GM12878 (cell line): ENCODE measurements around the gene NPW. TPM values are rescaled to one million over a fixed set of nuclear protein-coding genes. Genes with fewer than 3 reads are reported as not detected.

Source experiments
- ATAC-seq: fragments of 200-7000 bp; cut with Tn5 transposase; 3 replicates; pipeline ENCODE4 v1.9.1; 2020; ENCODE audit warnings: mild to moderate bottlenecking, moderate library complexity
- Bru-seq: library from RNA; stranded (reverse); fragments of 400-500 nt; gene quantifications from one replicate; lab custom pipeline; 2021; lab: Mats Ljungman, UMichigan
- BruChase-seq, 2 experiments: library from RNA; stranded (reverse); fragments of 400-500 nt; gene quantifications; one replicate each; lab custom pipeline; 2021; lab: Mats Ljungman, UMichigan
- BruUV-seq: library from RNA; stranded (reverse); fragments of 400-500 nt; replicated peaks from 2 replicates; lab custom pipeline; 2021; lab: Mats Ljungman, UMichigan
- CTCF ChIA-PET: fragments of 300-600 bp; sonication (Branson Sonifier 250); formaldehyde crosslinking; extraction: SDS; loops from one replicate; lab custom pipeline; 2021; ENCODE audit warnings: inconsistent platforms; lab: Yijun Ruan, JAX
- POLR2A ChIA-PET: fragments of 350-600 bp; formaldehyde crosslinking; extraction: SDS; loops from one replicate; lab custom pipeline; 2021; ENCODE audit warnings: inconsistent platforms; lab: Charles Lee
- RAD21 ChIA-PET: fragments of 300-600 bp; sonication (Branson Sonifier 250); formaldehyde crosslinking; loops from one replicate; lab custom pipeline; 2023; ENCODE audit warnings: antibody characterized with exemption; ENCODE audit not compliant: unreplicated experiment; lab: Charles Lee
- SMC1A ChIA-PET: fragments of 300-600 bp; sonication (Branson Sonifier 250); formaldehyde crosslinking; loops from one replicate; lab custom pipeline; 2023; ENCODE audit not compliant: unreplicated experiment, uncharacterized antibody; lab: Charles Lee
- DNase-seq: peaks from one replicate; pipeline ENCODE4 v3.0.0-alpha.2; 2011; ENCODE audit warnings: low read depth, low spot score
- FAIRE-seq: peaks from 3 replicates; lab custom pipeline; 2011; peaks lifted over from hg19 to GRCh38; lab: Jason Lieb, UNC
- H2AFZ ChIP-seq: 2 replicates; pipeline ENCODE4 v1.6.0; 2011; ENCODE audit warnings: low read depth, low read length, control low read depth; ENCODE audit not compliant: control insufficient read depth
- H3K27ac ChIP-seq: 2 replicates; pipeline ENCODE4 v1.5.1; 2011; ENCODE audit warnings: control low read depth; ENCODE audit not compliant: control insufficient read depth, insufficient read depth
- H3K27me3 ChIP-seq, 2 experiments: replicated peaks in 1 of 2; 2 replicates each; pipeline versions ENCODE4 v1.6.0 to v1.6.1; 2011; ENCODE audit warnings: low read length in 1 of 2; ENCODE audit not compliant: control insufficient read depth in 2 of 2, insufficient read depth in 2 of 2
- H3K36me3 ChIP-seq, 2 experiments: 2 replicates each; pipeline ENCODE4 v1.5.1; 2011; ENCODE audit warnings: low read length in 1 of 2; ENCODE audit not compliant: control insufficient read depth in 2 of 2, insufficient read depth in 2 of 2
- H3K4me1 ChIP-seq: 2 replicates; pipeline ENCODE4 v1.6.1; 2011; ENCODE audit warnings: mild to moderate bottlenecking, low read length, moderate library complexity, mixed read lengths; ENCODE audit not compliant: control insufficient read depth, insufficient read depth
- H3K4me2 ChIP-seq: 2 replicates; pipeline ENCODE4 v1.6.0; 2011; ENCODE audit warnings: control low read depth; ENCODE audit not compliant: control insufficient read depth, insufficient read depth
- H3K4me3 ChIP-seq: fragments of 200-600 bp; sonication (generic); 2 replicates; pipeline ENCODE4 v1.5.1; 2016
- H3K79me2 ChIP-seq: 2 replicates; pipeline ENCODE4 v1.6.0; 2011; ENCODE audit warnings: low read length; ENCODE audit not compliant: control insufficient read depth, insufficient read depth
- H3K9ac ChIP-seq: 2 replicates; pipeline ENCODE4 v1.8.0; 2011; ENCODE audit warnings: low read length, control low read depth, mixed read lengths; ENCODE audit not compliant: control insufficient read depth, insufficient read depth
- H3K9me3 ChIP-seq: replicated peaks from 3 replicates; pipeline ENCODE4 v1.5.1; 2011; ENCODE audit warnings: mild to moderate bottlenecking, low read length; ENCODE audit not compliant: control insufficient read depth, insufficient read depth
- H4K20me1 ChIP-seq: 2 replicates; pipeline ENCODE4 v1.6.0; 2011; ENCODE audit not compliant: control insufficient read depth, insufficient read depth
- BMI1 ChIP-seq: fragments of 450-650 bp; IDR thresholded peaks from 2 replicates; pipeline ENCODE4 v1.6.1; 2016; ENCODE audit warnings: mild to moderate bottlenecking, moderate library complexity, borderline replicate concordance
- EGR1 ChIP-seq, 2 experiments: IDR thresholded peaks; 1 replicate in 1 of 2; 2 replicates in 1 of 2; pipeline ENCODE4 v1.6.1; 2011 to 2012; ENCODE audit warnings: low read depth in 2 of 2, low read length in 2 of 2, borderline replicate concordance in 1 of 2, mild to moderate bottlenecking in 1 of 2, moderate library complexity in 1 of 2
- WGBS: methylation state at CpG from one replicate; pipeline ENCODE4 v1.1.6; 2016; ENCODE audit warnings: low lambda C conversion rate; ENCODE audit not compliant: insufficient replicate concordance, insufficient coverage; ENCODE audit errors: missing lambda C conversion rate; 5-methylcytosine and 5-hydroxymethylcytosine counted together
- in situ Hi-C: fragments of 300-500 bp; cut with MboI; formaldehyde crosslinking; loops from 9 replicates; pipeline ENCODE4 v1.14.3; 2018; ENCODE audit warnings: mixed read lengths
- intact Hi-C: fragments of 100-400 bp; cut with micrococcal nuclease; formaldehyde crosslinking; loops from one replicate; pipeline ENCODE4 v1.14.2; 2022; ENCODE audit not compliant: unreplicated experiment
- long read RNA-seq, 2 experiments: library from polyadenylated mRNA; unstranded; transcript quantifications; one replicate each; pipeline ENCODE4 v2.0.0, GENCODE V29; 2019 to 2020
- polyA minus RNA-seq, 3 experiments: library from RNA; depleted of rRNA, polyadenylated mRNA; stranded (reverse); fragments of >200 nt; gene quantifications; 2 replicates each; pipeline ENCODE4 v1.2.3, GENCODE V29; 2011
- polyA plus RNA-seq, 11 experiments: library from polyadenylated mRNA; depleted of rRNA in 4 of 11; unstranded in 6 of 11; stranded (reverse) in 5 of 11; fragments of >200 nt; fragmentation: Nextera tagmentation in 4 of 11; fragmentation: Illumina TruSeq in 1 of 11; extraction: Ambion mirVana in 4 of 11; extraction: Trizol in 1 of 11; gene quantifications; 1 replicate in 1 of 11; 2 replicates in 10 of 11; pipeline versions ENCODE4 v1.2.1 to v1.2.3, GENCODE V29; 2011 to 2016; ENCODE audit warnings: inconsistent platforms in 2 of 11, missing spikeins in 2 of 11, low read depth in 1 of 11
- total RNA-seq, 4 experiments: library from RNA; depleted of rRNA in 3 of 4; stranded (reverse); fragments of >200 nt in 3 of 4; fragmentation: Illumina TruSeq in 1 of 4; extraction: Trizol in 1 of 4; gene quantifications; 2 replicates each; pipeline versions ENCODE4 v1.2.1 to v1.2.3, GENCODE V29; 2013 to 2021

Gene NPW
- total RNA-seq (2013; cell fraction: nucleolus; rRNA removed), result not detected in 2 replicates
- total RNA-seq (2014; rRNA removed) (0.23 and 0.33 TPM in 2 replicates), total RNA-seq (2014; rRNA removed; fragmentation: Illumina TruSeq; extraction: Trizol) (0.67 TPM in 1 of 2 replicates, not detected in the other), total RNA-seq (2021) (0.85 and 1.3 TPM in 2 replicates), polyA plus RNA-seq (2011; rRNA removed) (not detected in 2 replicates), polyA plus RNA-seq (2014; fragmentation: Illumina TruSeq; extraction: Trizol) (not detected in 2 replicates), polyA plus RNA-seq (2014; fragmentation: Nextera tagmentation; extraction: Ambion mirVana) (not detected), polyA plus RNA-seq (2014; rRNA removed) (0.24 TPM in 1 of 2 replicates, not detected in the other), polyA plus RNA-seq (2016; fragmentation: Nextera tagmentation; extraction: Ambion mirVana) (1 to 10 TPM; 1.4 to 2.5 TPM), polyA minus RNA-seq (2011; rRNA and poly(A)+ RNA removed) (not detected in 2 replicates), Bru-seq, nascent RNA (not detected), BruChase-seq, experiment 1, labeled RNA remaining after a 6-hour chase (not detected), BruChase-seq, experiment 2, labeled RNA remaining after a 2-hour chase (percentile 24 among the genes with signal in this experiment)
- not detected for polyA plus RNA-seq (2011; ENCODE audit: low read depth)
- 0.10 TPM in 1 of 2 replicates, not detected in the other for polyA plus RNA-seq (2011; cell fraction: cytosol; rRNA removed)
- polyA plus RNA-seq (2011; cell fraction: nucleus; rRNA removed), result 0.21 and 0.67 TPM in 2 replicates
- polyA plus RNA-seq (2012), result 0.16 and 0.22 TPM in 2 replicates
- polyA minus RNA-seq (2011; cell fraction: cytosol; rRNA and poly(A)+ RNA removed), result not detected in 2 replicates
- not detected in 2 replicates for polyA minus RNA-seq (2011; cell fraction: nucleus; rRNA and poly(A)+ RNA removed)
- long read RNA-seq, experiment 1, result 0 reads
- long read RNA-seq, experiment 2, result 0 reads

DNA sequence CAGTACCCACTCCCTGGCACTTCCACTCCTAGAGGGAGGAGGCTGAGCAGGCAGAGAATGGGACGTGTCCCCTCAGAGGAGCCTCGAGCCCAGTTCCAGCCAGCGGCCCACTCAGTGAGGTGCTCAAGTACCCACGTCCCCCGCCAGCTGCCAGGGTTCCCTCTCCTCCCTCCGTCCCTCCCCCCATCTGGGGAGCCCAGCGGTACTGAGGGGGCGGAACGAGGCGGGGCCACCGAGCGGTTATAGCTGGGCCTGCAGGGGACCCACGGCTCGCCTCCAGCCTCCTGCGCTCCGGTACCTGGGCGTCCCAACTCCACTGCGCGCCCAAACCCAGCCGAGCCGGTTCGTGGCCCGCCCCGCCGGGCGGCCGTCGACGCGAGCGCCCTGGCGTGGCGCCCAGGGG, at the start of gene NPW:
Gene NPW (plus strand): TSS at position 268 of the 403 bp plus-strand sequence.
- no peak within 1 kb of the TSS for H3K9ac ChIP-seq
- no peaks in the 10 kb centered on the region for H4K20me1 ChIP-seq
- BruUV-seq, result no TSS peak
- intact Hi-C loops (no loop called here), in situ Hi-C loops (loop anchor here (10.0 kb wide), 1 partner anchor 475 kb away; no protein-coding TSS in a partner anchor)
- TF ChIP-seq BMI1, result no peak
- TF ChIP-seq EGR1 (IDR thresholded peaks at IDR 0.05; ENCODE audit: borderline replicate concordance in 1 of 2, low read depth in 2 of 2, low read length in 2 of 2), result peak in 1 of 2 experiments; percentile 53; a peak in 2 of 3 replicates
- POLR2A ChIA-PET, result no interaction called here
- WGBS, result 1% methylated on average over 26 of the region's 33 CpGs
- no peak within 1 kb of the TSS for H2AFZ ChIP-seq
- H3K27me3 ChIP-seq, result peaks cover 3 to 8% of the 10 kb centered on the region in 2 experiments; a peak in 3 of 4 replicates
- H3K79me2 ChIP-seq, result no peaks in the 10 kb centered on the region
- H3K27ac ChIP-seq, result no peak within 1 kb of the TSS
- DNase-seq, result no peak
- peak within 1 kb of the TSS; percentile 3; the same call in 1 of the 2 replicates for H3K4me2 ChIP-seq
- SMC1A ChIA-PET, result no interaction called here
- H3K4me1 ChIP-seq, result peaks cover 7% of the 10 kb centered on the region
- CTCF ChIA-PET, result interaction anchor here (1.5 to 2.8 kb wide), 2 partner anchors 15 to 121 kb away, joined by 4 to 16 read pairs; no protein-coding TSS in a partner anchor
- peak; percentile 13; the same call in 2 of the 3 replicates for ATAC-seq
- FAIRE-seq, result no peak
- RAD21 ChIA-PET, result interaction anchor here (2.3 kb wide), 1 partner anchor 120 kb away, joined by 7 read pairs; no protein-coding TSS in a partner anchor
- no peak within 1 kb of the TSS for H3K4me3 ChIP-seq
- H3K9me3 ChIP-seq, result no peaks in the 10 kb centered on the region
- no peaks in the 10 kb centered on the region for H3K36me3 ChIP-seq
